ENCODE measurements around the gene PRAMEF9.
A peak's percentile ranks its signal among the peaks of the same experiment; 100 is the strongest.
"Not testable (repeated sequence)": the region's sequence is repeated elsewhere in the genome, so short reads cannot be mapped to it uniquely, and the experiment has no call there.

PRAMEF9 gene

GRCh38 chr1:13171548-13171947 lies at the start of gene PRAMEF9:
Gene PRAMEF9, plus strand, starts transcription at chr1:13171848. Its CDS starts 3,433 bp downstream, at chr1:13175281.
- DNase-seq = not testable (repeated sequence)

- DNase-seq = not testable (repeated sequence)
These were observed 15.7 kb upstream of the PRAMEF9 start, which contains the start of gene PRAMEF26 for GRCh38 chr1:13155909-13156308. Gene PRAMEF26, minus strand, starts transcription at chr1:13156009. Its CDS starts 2,914 bp downstream, at chr1:13153095.

GRCh38 chr1:13165531-13165930 lies 6.1 kb upstream of the PRAMEF9 start, which contains the start of gene HNRNPCL4:
Gene HNRNPCL4, minus strand, starts transcription at chr1:13165631. Its CDS starts 164 bp downstream, at chr1:13165467.
- DNase-seq = not testable (repeated sequence)

GRCh38 chr1:13201309-13201708 lies 29.7 kb downstream of the PRAMEF9 start, which contains the start of gene PRAMEF13:
Gene PRAMEF13, minus strand, starts transcription at chr1:13201409. Its CDS starts 1,820 bp downstream, at chr1:13199589.
- DNase-seq = not testable (repeated sequence)

GRCh38 chr1:13208712-13209111 lies 37.1 kb downstream of the PRAMEF9 start:
- DNase-seq = not testable (repeated sequence)

- not testable (repeated sequence) for DNase-seq
These were observed 45.0 kb downstream of the PRAMEF9 start for GRCh38 chr1:13216619-13217018.

GRCh38 chr1:13219203-13219602 lies 47.6 kb downstream of the PRAMEF9 start:
- DNase-seq = not testable (repeated sequence)

GRCh38 chr1:13222788-13223187 lies 51.1 kb downstream of the PRAMEF9 start:
- DNase-seq = not testable (repeated sequence)

GRCh38 chr1:13224480-13225060 lies 52.9 kb downstream of the PRAMEF9 start:
- no peak for DNase-seq

GRCh38 chr1:13225675-13226204 lies 54.1 kb downstream of the PRAMEF9 start, which contains the start of gene PRAMEF18:
Gene PRAMEF18, minus strand, starts transcription at chr1:13226154. Its CDS starts 48 bp downstream, at chr1:13226106.
- DNase-seq = not testable (repeated sequence)

- DNase-seq = not testable (repeated sequence)
These were observed 55.8 kb downstream of the PRAMEF9 start for GRCh38 chr1:13227271-13228055.

GRCh38 chr1:13228343-13228781 lies 56.7 kb downstream of the PRAMEF9 start:
- DNase-seq = peak; percentile 63

All from islet precursor cell (in vitro differentiated cells).